ENCODE measurements around the gene ZNF385A.

ZNF385A gene

GRCh38 chr12:54337280-54337842, 47.2 kb downstream of the ZNF385A start:
- Histone ChIP-seq H3K36me3 (ENCODE audit: insufficient read depth, low read length) (peaks cover 16% of the 10 kb centered on the region), H3K9me2 (ENCODE audit: low read depth, low read length) (no peaks in the 10 kb centered on the region), H3K79me2 (ENCODE audit: insufficient read depth, low read length) (no peaks in the 10 kb centered on the region), H3K27ac (ENCODE audit: low read depth, low read length, poor library complexity, severe bottlenecking) (no peak overlapping the region), H3K9ac (ENCODE audit: low read length) (no peak overlapping the region), H4K20me1 (ENCODE audit: insufficient read depth, low read length) (no peaks in the 10 kb centered on the region), H3K4me2 (ENCODE audit: low read length) (no peak overlapping the region), H2AFZ (ENCODE audit: low read length) (no peak overlapping the region), H3K4me1 (ENCODE audit: insufficient read depth, low read length, severe bottlenecking) (peaks cover 15% of the 10 kb centered on the region), H3K4me3 (ENCODE audit: low read depth, low read length, poor library complexity, severe bottlenecking) (no peak overlapping the region), H3F3A (ENCODE audit: insufficient read depth, low read length) (no peaks in the 10 kb centered on the region), H3K27me3 (ENCODE audit: insufficient read depth, low read length) (no peaks in the 10 kb centered on the region), H3K9me3 (ENCODE audit: low read length) (no peaks in the 10 kb centered on the region)
- TF ChIP-seq EZH2 (IDR thresholded peaks at IDR 0.05; ENCODE audit: borderline replicate concordance, low read length): no peak
- TF ChIP-seq, protein P1, sequence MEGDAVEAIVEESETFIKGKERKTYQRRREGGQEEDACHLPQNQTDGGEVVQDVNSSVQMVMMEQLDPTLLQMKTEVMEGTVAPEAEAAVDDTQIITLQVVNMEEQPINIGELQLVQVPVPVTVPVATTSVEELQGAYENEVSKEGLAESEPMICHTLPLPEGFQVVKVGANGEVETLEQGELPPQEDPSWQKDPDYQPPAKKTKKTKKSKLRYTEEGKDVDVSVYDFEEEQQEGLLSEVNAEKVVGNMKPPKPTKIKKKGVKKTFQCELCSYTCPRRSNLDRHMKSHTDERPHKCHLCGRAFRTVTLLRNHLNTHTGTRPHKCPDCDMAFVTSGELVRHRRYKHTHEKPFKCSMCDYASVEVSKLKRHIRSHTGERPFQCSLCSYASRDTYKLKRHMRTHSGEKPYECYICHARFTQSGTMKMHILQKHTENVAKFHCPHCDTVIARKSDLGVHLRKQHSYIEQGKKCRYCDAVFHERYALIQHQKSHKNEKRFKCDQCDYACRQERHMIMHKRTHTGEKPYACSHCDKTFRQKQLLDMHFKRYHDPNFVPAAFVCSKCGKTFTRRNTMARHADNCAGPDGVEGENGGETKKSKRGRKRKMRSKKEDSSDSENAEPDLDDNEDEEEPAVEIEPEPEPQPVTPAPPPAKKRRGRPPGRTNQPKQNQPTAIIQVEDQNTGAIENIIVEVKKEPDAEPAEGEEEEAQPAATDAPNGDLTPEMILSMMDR (IDR thresholded peaks at IDR 0.05; ENCODE audit: low read length): no peak

- TF ChIP-seq, protein P1 (IDR thresholded peaks at IDR 0.05; ENCODE audit: low read length): no peak
- TF ChIP-seq EZH2 (IDR thresholded peaks at IDR 0.05; ENCODE audit: borderline replicate concordance, low read length): no peak
- Histone ChIP-seq H3K4me3 (ENCODE audit: low read depth, low read length, poor library complexity, severe bottlenecking) (no peak overlapping the region), H3K4me2 (ENCODE audit: low read length) (no peak overlapping the region), H3K27ac (ENCODE audit: low read depth, low read length, poor library complexity, severe bottlenecking) (no peak overlapping the region), H4K20me1 (ENCODE audit: insufficient read depth, low read length) (no peaks in the 10 kb centered on the region), H3K9me3 (ENCODE audit: low read length) (no peaks in the 10 kb centered on the region), H3K9ac (ENCODE audit: low read length) (no peak overlapping the region), H3K9me2 (ENCODE audit: low read depth, low read length) (no peaks in the 10 kb centered on the region), H2AFZ (ENCODE audit: low read length) (no peak overlapping the region), H3K79me2 (ENCODE audit: insufficient read depth, low read length) (no peaks in the 10 kb centered on the region), H3K4me1 (ENCODE audit: insufficient read depth, low read length, severe bottlenecking) (peaks cover 15% of the 10 kb centered on the region), H3F3A (ENCODE audit: insufficient read depth, low read length) (no peaks in the 10 kb centered on the region), H3K27me3 (ENCODE audit: insufficient read depth, low read length) (no peaks in the 10 kb centered on the region), H3K36me3 (ENCODE audit: insufficient read depth, low read length) (peaks cover 5% of the 10 kb centered on the region; the same call in 1 of the 2 replicates)
Observed at GRCh38 chr12:54333420-54334034, 51.0 kb downstream of the ZNF385A start.

- H3K4me2 ChIP-seq (ENCODE audit: low read length): no peak overlapping the region
- H3K4me1 ChIP-seq (ENCODE audit: insufficient read depth, low read length, severe bottlenecking): peaks cover 15% of the 10 kb centered on the region
- H3F3A ChIP-seq (ENCODE audit: insufficient read depth, low read length): no peaks in the 10 kb centered on the region
- H3K79me2 ChIP-seq (ENCODE audit: insufficient read depth, low read length): no peaks in the 10 kb centered on the region
- no peaks in the 10 kb centered on the region for H3K9me3 ChIP-seq (ENCODE audit: low read length)
- H3K4me3 ChIP-seq (ENCODE audit: low read depth, low read length, poor library complexity, severe bottlenecking): no peak overlapping the region
- TF ChIP-seq, protein P1 (IDR thresholded peaks at IDR 0.05; ENCODE audit: low read length): no peak
- no peak for TF ChIP-seq EZH2 (IDR thresholded peaks at IDR 0.05; ENCODE audit: borderline replicate concordance, low read length)
- H3K36me3 ChIP-seq (ENCODE audit: insufficient read depth, low read length): peaks cover 5% of the 10 kb centered on the region; the same call in 1 of the 2 replicates
- H4K20me1 ChIP-seq (ENCODE audit: insufficient read depth, low read length): no peaks in the 10 kb centered on the region
- H3K27ac ChIP-seq (ENCODE audit: low read depth, low read length, poor library complexity, severe bottlenecking): no peak overlapping the region
- no peak overlapping the region for H2AFZ ChIP-seq (ENCODE audit: low read length)
- H3K9ac ChIP-seq (ENCODE audit: low read length): no peak overlapping the region
- no peaks in the 10 kb centered on the region for H3K27me3 ChIP-seq (ENCODE audit: insufficient read depth, low read length)
- no peaks in the 10 kb centered on the region for H3K9me2 ChIP-seq (ENCODE audit: low read depth, low read length)
Observed at GRCh38 chr12:54331461-54331860, 53.1 kb downstream of the ZNF385A start.
